ENCODE measurements around the gene SPEG.

DNA sequence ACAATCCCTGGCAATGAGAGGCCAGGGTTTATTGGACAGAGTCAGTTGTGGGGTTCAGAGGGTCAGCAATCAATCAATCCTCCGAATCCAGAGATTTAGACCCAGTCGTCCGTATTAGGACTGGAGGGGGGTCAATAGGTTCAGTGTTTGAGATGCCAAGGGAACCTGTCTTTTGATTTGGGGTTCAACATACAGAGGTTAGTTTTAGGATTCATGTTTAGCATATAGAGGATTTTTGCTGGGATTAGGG, 64.3 kb downstream of the SPEG start:
- TF ChIP-seq, protein P1, sequence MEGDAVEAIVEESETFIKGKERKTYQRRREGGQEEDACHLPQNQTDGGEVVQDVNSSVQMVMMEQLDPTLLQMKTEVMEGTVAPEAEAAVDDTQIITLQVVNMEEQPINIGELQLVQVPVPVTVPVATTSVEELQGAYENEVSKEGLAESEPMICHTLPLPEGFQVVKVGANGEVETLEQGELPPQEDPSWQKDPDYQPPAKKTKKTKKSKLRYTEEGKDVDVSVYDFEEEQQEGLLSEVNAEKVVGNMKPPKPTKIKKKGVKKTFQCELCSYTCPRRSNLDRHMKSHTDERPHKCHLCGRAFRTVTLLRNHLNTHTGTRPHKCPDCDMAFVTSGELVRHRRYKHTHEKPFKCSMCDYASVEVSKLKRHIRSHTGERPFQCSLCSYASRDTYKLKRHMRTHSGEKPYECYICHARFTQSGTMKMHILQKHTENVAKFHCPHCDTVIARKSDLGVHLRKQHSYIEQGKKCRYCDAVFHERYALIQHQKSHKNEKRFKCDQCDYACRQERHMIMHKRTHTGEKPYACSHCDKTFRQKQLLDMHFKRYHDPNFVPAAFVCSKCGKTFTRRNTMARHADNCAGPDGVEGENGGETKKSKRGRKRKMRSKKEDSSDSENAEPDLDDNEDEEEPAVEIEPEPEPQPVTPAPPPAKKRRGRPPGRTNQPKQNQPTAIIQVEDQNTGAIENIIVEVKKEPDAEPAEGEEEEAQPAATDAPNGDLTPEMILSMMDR (IDR thresholded peaks at IDR 0.05): no peak
- no peak for TF ChIP-seq POLR2AphosphoS5 (IDR thresholded peaks at IDR 0.05)
